ENCODE results near the gene RPS26.

DNA sequence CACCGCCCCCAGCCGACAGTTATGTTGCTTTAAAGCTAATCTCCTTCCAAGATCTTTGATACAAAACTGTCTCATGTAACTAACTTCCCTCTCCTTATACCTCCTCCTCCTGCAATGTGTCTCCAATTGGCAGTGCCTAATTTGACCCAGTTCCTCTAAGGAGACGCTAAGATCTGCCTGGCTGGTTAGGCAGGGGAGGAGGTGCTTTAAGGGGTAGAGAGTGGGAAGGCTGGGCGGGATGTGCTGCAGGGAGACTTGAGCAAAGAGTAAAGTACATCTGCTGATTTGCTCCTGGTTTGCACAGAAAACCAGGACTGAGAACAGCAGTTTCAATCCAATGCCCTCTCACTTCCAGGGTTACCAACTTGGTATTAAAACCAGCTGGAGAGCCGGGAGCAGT lies 28.2 kb upstream of the RPS26 start:
- TF ChIP-seq, protein P1, sequence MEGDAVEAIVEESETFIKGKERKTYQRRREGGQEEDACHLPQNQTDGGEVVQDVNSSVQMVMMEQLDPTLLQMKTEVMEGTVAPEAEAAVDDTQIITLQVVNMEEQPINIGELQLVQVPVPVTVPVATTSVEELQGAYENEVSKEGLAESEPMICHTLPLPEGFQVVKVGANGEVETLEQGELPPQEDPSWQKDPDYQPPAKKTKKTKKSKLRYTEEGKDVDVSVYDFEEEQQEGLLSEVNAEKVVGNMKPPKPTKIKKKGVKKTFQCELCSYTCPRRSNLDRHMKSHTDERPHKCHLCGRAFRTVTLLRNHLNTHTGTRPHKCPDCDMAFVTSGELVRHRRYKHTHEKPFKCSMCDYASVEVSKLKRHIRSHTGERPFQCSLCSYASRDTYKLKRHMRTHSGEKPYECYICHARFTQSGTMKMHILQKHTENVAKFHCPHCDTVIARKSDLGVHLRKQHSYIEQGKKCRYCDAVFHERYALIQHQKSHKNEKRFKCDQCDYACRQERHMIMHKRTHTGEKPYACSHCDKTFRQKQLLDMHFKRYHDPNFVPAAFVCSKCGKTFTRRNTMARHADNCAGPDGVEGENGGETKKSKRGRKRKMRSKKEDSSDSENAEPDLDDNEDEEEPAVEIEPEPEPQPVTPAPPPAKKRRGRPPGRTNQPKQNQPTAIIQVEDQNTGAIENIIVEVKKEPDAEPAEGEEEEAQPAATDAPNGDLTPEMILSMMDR (IDR thresholded peaks at IDR 0.05), result no peak
- TF ChIP-seq POLR2A (IDR thresholded peaks at IDR 0.05), result no peak
- TF ChIP-seq EP300 (IDR thresholded peaks at IDR 0.05), result no peak

Measured in upper lobe of left lung (tissue), 4 donors.